Pancreas (tissue), 10 donors: ENCODE data around the gene VLDLR. TPM values are rescaled to one million over a fixed set of nuclear protein-coding genes. Genes with fewer than 3 reads are reported as not detected.

Experiments used
- ATAC-seq, 4 donors: fragments of 200-7000 bp; cut with Tn5 transposase; one replicate each; pipeline versions ENCODE4 v1.8.0 to v1.9.1; 2020; ENCODE audit warnings: mild to moderate bottlenecking in 4 of 4, moderate library complexity in 4 of 4
- DNase-seq, 6 donors: peaks; one replicate each; pipeline ENCODE4 v3.0.0-alpha.2; 2020
- FAIRE-seq: peaks from 2 replicates; lab custom pipeline; 2012; peaks lifted over from hg19 to GRCh38; lab: Jason Lieb, UNC
- H3K27ac ChIP-seq, 4 donors: fragments of 200-600 bp; sonication (generic); 1 replicate in 3 of 4; 2 replicates in 1 of 4; pipeline versions ENCODE4 v1.5.0 to v1.8.0; 2020
- H3K27me3 ChIP-seq, 4 donors: fragments of 200-600 bp; one replicate each; pipeline ENCODE4 v1.8.0; 2021
- H3K36me3 ChIP-seq, 3 donors: fragments of 200-600 bp; sonication (generic) in 1 of 3; one replicate each; pipeline versions ENCODE4 v1.5.0 to v1.8.0; 2020 to 2021
- H3K4me1 ChIP-seq, 3 donors: fragments of 200-600 bp; one replicate each; pipeline ENCODE4 v1.8.0; 2021
- H3K4me3 ChIP-seq, 4 donors: fragments of 200-600 bp; sonication (generic) in 2 of 4; one replicate each; pipeline versions ENCODE4 v1.5.0 to v1.8.0; 2020 to 2021
- H3K9me3 ChIP-seq, 4 donors: fragments of 200-600 bp; one replicate each; pipeline ENCODE4 v1.8.0; 2021
- CTCF ChIP-seq, 4 donors: fragments of 200-600 bp; sonication (generic) in 3 of 4; IDR thresholded peaks; one replicate each; pipeline versions ENCODE4 v1.5.0 to v1.8.0; 2021; ENCODE audit warnings: antibody characterized with exemption in 4 of 4
- WGBS, 2 donors: extraction: QIAGEN DNeasy Blood & Tissue Kit; methylation state at CpG; one replicate each; pipeline ENCODE4 v1.1.7; 2013; 5-methylcytosine and 5-hydroxymethylcytosine counted together
- intact Hi-C, 3 donors: fragments of 100-400 bp; cut with DNase I; formaldehyde crosslinking; loops; one replicate each; pipeline versions ENCODE4 v1.11.1 to v1.14.2; 2022
- polyA plus RNA-seq, 2 donors: library from polyadenylated mRNA; stranded (reverse); fragments of 200-250 nt; gene quantifications; one replicate each; pipeline ENCODE4 v1.2.3, GENCODE V29; 2013
- total RNA-seq, 6 donors: library from RNA; stranded (reverse); fragmentation: NEBNext Ultra II Directional in 4 of 6; extraction: Animal tissue kit (Norgen Biotek cat#: 25700) in 4 of 6; gene quantifications; one replicate each; pipeline versions ENCODE4 v1.2.1 to v1.2.4, GENCODE V29; 2021 to 2023
- donor health status: healthy with polysubstance abuse.
- donor health status: DM: no; HTN: no; CAD: no; lungs with moderate emphysema.
- donor health status: DM: no; HTN: no; CAD: no.
- donor health status: control.
- donor health status: control.
- donor health status: Bipolar disorder and iron deficiency.
- donor health status: DM: yes; HTN: yes; CAD: no.
- donor health status: DM: no; HTN: no; CAD: no.
- donor health status: DM: no; HTN: no; CAD: no.
- donor health status: DM: yes; HTN: yes; CAD: no.

VLDLR gene
- 10 to 100 TPM; 18.7 to 34.8 (median 28.4) TPM for total RNA-seq
- 10 to 100 TPM in 1 of 2 donors, 1 to 10 TPM in 1; 7.4 to 16.5 TPM for polyA plus RNA-seq

DNA sequence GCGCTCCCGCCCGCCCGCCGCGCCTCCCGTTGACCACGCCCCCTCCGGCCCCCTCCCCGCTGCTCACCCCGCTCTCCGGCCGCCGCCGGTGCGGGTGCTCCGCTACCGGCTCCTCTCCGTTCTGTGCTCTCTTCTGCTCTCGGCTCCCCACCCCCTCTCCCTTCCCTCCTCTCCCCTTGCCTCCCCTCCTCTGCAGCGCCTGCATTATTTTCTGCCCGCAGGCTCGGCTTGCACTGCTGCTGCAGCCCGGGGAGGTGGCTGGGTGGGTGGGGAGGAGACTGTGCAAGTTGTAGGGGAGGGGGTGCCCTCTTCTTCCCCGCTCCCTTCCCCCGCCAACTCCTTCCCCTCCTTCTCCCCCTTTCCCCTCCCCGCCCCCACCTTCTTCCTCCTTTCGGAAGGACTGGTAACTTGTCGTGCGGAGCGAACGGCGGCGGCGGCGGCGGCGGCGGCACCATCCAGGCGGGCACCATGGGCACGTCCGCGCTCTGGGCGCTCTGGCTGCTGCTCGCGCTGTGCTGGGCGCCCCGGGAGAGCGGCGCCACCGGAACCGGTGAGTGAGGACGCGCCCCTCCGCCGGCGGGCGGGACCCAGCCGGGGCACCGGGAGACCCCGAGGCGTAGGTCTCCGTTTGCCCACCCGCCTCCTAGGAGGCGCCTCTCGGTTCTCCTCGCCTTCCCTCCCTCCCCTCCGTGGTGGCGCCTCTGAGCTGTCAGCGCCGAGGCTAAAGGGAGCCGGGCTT lies at the start of gene VLDLR:
Gene VLDLR, plus strand, starts transcription at position 66 of the 739 bp plus-strand sequence. Its CDS starts 403 bp downstream, at position 469.
- WGBS, 2 donors = 0 to 1% methylated on average over 41 to 71 of the region's 72 CpGs
- ATAC-seq (peak; percentile 53 to 66 (median 64)), DNase-seq (peak; percentile 69 to 91 (median 78)), FAIRE-seq (no peak)
- H3K4me1 ChIP-seq = peaks cover 9 to 26% (median 12%) of the 10 kb centered on the region in 3 donors
- peak within 1 kb of the TSS; percentile 81 to 93 (median 88) for H3K4me3 ChIP-seq
- H3K27ac ChIP-seq = peak within 1 kb of the TSS; percentile 82 to 98 (median 92)
- no peaks in the 10 kb centered on the region for H3K36me3 ChIP-seq
- TF ChIP-seq CTCF (IDR thresholded peaks at IDR 0.05) = no peak
- intact Hi-C loops = no loop called here
- H3K27me3 ChIP-seq = no peaks in the 10 kb centered on the region
- H3K9me3 ChIP-seq = no peaks in the 10 kb centered on the region

DNA sequence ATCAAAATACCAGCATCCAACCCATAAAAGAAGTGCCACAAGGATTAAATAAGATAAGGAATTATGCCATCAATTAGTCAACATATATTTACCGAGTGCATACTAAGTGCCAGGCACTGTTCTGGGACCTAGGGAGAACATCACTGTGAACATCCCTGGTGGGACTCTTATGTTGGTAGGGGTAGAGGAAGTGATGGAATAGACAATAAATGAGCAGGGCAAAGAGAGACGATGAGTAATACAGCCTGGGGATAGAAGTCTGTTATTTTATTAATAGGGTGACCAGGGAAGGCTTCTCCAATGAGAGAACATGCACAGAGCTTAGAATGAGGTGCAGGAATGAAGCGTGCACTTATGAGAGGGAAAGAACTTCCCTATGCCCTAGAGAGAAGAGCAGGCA lies 47.4 kb upstream of the VLDLR start:
- WGBS, 2 donors = 92 to 93% methylated on average over 3 of the region's 3 CpGs

GRCh38 chr9:2576631-2577030 lies 45.0 kb upstream of the VLDLR start:
- intact Hi-C loops = no loop called here
- FAIRE-seq = no peak
- Histone ChIP-seq H3K4me3 (no peak overlapping the region), H3K36me3 (no peaks in the 10 kb centered on the region), H3K9me3 (no peaks in the 10 kb centered on the region), H3K27me3 (no peaks in the 10 kb centered on the region), H3K4me1 (peaks cover 0 to under 1% (median under 1%) of the 10 kb centered on the region in 3 donors), H3K27ac (no peak overlapping the region)
- DNase-seq = no peak
- TF ChIP-seq CTCF (IDR thresholded peaks at IDR 0.05) = no peak
- 83 to 89% methylated on average over 2 of the region's 2 CpGs for WGBS, 2 donors
- ATAC-seq = no peak

More for the DNA sequence above, 47.4 kb upstream of the VLDLR start:
- ATAC-seq = no peak
- no peak overlapping the region for H3K27ac ChIP-seq
- TF ChIP-seq CTCF (IDR thresholded peaks at IDR 0.05) = no peak
- no peaks in the 10 kb centered on the region for H3K36me3 ChIP-seq
- no peaks in the 10 kb centered on the region for H3K9me3 ChIP-seq
- H3K27me3 ChIP-seq = no peaks in the 10 kb centered on the region
- H3K4me1 ChIP-seq = peaks cover 5 to 13% (median 9%) of the 10 kb centered on the region in 3 donors
- no peak for DNase-seq
- FAIRE-seq = no peak
- no peak overlapping the region for H3K4me3 ChIP-seq
- intact Hi-C loops = no loop called here

GRCh38 chr9:2583308-2584013 lies 38.1 kb upstream of the VLDLR start:
- no peaks in the 10 kb centered on the region for H3K9me3 ChIP-seq
- H3K36me3 ChIP-seq = no peaks in the 10 kb centered on the region
- no peak for ATAC-seq
- intact Hi-C loops = no loop called here
- H3K4me1 ChIP-seq = no peaks in the 10 kb centered on the region
- H3K4me3 ChIP-seq = no peak overlapping the region
- no peaks in the 10 kb centered on the region for H3K27me3 ChIP-seq
- no peak for TF ChIP-seq CTCF (IDR thresholded peaks at IDR 0.05)
- FAIRE-seq = no peak
- WGBS, 2 donors = 93 to 97% methylated on average over 13 of the region's 13 CpGs
- DNase-seq = no peak
- H3K27ac ChIP-seq = no peak overlapping the region
